ENCODE results near the gene MRPL20. TPM values are rescaled to one million over a fixed set of nuclear protein-coding genes. Genes with fewer than 3 reads are reported as not detected.
"Not testable (repeated sequence)": the region's sequence is repeated elsewhere in the genome, so short reads cannot be mapped to it uniquely, and the experiment has no call there.

MRPL20 gene
- total RNA-seq, 2 experiments from 2014 or later = 95.2 to 130 TPM

- Mint-ChIP-seq H3K4me1 (no peaks in the 10 kb centered on the region), H3K27ac (no peak overlapping the region), H3K9me3 (ENCODE audit: low read depth) (no peaks in the 10 kb centered on the region), H3K36me3 (peaks cover 60% of the 10 kb centered on the region), H3K27me3 (no peaks in the 10 kb centered on the region), H3K4me3 (no peak overlapping the region)
- ATAC-seq = no peak
- no peak for DNase-seq
- CTCF ChIA-PET = interaction anchor here (0.8 to 1.2 kb wide), 2 partner anchors 11 to 16 kb away, joined by 3 to 4 read pairs; no protein-coding TSS in a partner anchor
Observed at GRCh38 chr1:1388078-1388472, 19.0 kb downstream of the MRPL20 start.

- Mint-ChIP-seq H3K27me3 (no peaks in the 10 kb centered on the region), H3K4me3 (no peak overlapping the region), H3K9me3 (ENCODE audit: low read depth) (no peaks in the 10 kb centered on the region), H3K36me3 (peaks cover 54% of the 10 kb centered on the region), H3K27ac (no peak overlapping the region), H3K4me1 (no peaks in the 10 kb centered on the region)
- no peak for DNase-seq
- CTCF ChIA-PET = interaction anchor here (0.8 to 1.3 kb wide), 2 partner anchors 12 to 16 kb away, joined by 3 to 4 read pairs; partner anchors contain the start of gene AURKAIP1
- ATAC-seq = no peak
Observed at GRCh38 chr1:1387098-1388077, 19.7 kb downstream of the MRPL20 start.

DNA sequence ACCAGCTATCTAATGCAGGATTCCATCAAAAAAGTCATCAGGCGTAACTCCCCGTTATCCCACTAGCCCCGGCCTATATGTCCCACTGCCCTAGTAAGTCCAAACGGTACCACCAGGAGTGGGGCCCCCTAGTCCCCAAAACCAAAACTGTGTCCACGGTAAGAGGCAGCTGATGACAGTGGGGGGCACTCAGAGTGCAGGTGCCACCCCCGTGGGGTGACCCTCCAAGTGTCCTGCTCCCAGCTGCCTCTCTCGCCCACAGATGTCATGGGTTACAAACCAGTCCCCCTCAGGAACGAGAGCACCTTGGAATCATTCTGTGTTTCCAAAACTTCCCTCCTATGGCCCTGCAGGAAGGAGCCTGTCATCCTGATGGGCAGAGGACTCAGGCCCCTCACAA lies 21.2 kb downstream of the MRPL20 start:
- no peaks in the 10 kb centered on the region for H3K4me1 Mint-ChIP-seq
- peaks cover 42% of the 10 kb centered on the region for H3K36me3 Mint-ChIP-seq
- no peaks in the 10 kb centered on the region for H3K27me3 Mint-ChIP-seq
- CTCF ChIA-PET = interaction anchor here (1.3 kb wide), 1 partner anchor 11 kb away, joined by 4 read pairs; the partner anchor contains the start of gene AURKAIP1
- no peaks in the 10 kb centered on the region for H3K9me3 Mint-ChIP-seq (ENCODE audit: low read depth)
- ATAC-seq (no peak), DNase-seq (no peak)
- no peak overlapping the region for H3K4me3 Mint-ChIP-seq
- H3K27ac Mint-ChIP-seq = no peak overlapping the region

GRCh38 chr1:1385339-1385738 lies 21.8 kb downstream of the MRPL20 start:
- not testable (repeated sequence) for ATAC-seq; H3K9me3 Mint-ChIP-seq (ENCODE audit: low read depth); H3K27ac Mint-ChIP-seq; H3K27me3 Mint-ChIP-seq; H3K4me3 Mint-ChIP-seq; H3K4me1 Mint-ChIP-seq; DNase-seq
- H3K36me3 Mint-ChIP-seq = peaks cover 36% of the 10 kb centered on the region
- CTCF ChIA-PET = interaction anchor here (0.6 kb wide), 1 partner anchor 10 kb away, joined by 4 read pairs; the partner anchor contains the start of gene AURKAIP1

GRCh38 chr1:1381294-1381693 lies 25.8 kb downstream of the MRPL20 start:
- CTCF ChIA-PET = interaction anchor here (1.1 kb wide), 1 partner anchor 10 kb away, joined by 3 read pairs; no protein-coding TSS in a partner anchor
- Mint-ChIP-seq H3K36me3 (peaks cover 5% of the 10 kb centered on the region), H3K4me3 (no peak overlapping the region), H3K9me3 (ENCODE audit: low read depth) (no peaks in the 10 kb centered on the region), H3K4me1 (peaks cover 5% of the 10 kb centered on the region), H3K27me3 (no peaks in the 10 kb centered on the region), H3K27ac (no peak overlapping the region)
- DNase-seq = no peak
- ATAC-seq = no peak

- Mint-ChIP-seq H3K36me3 (peaks cover 1% of the 10 kb centered on the region), H3K27me3 (no peaks in the 10 kb centered on the region), H3K9me3 (ENCODE audit: low read depth) (no peaks in the 10 kb centered on the region), H3K27ac (no peak overlapping the region), H3K4me3 (no peak overlapping the region), H3K4me1 (peaks cover 8% of the 10 kb centered on the region)
- DNase-seq = no peak
- no peak for ATAC-seq
- CTCF ChIA-PET = no interaction called here
Observed at GRCh38 chr1:1380860-1381259, 26.2 kb downstream of the MRPL20 start.

- Mint-ChIP-seq H3K9me3 (ENCODE audit: low read depth) (no peaks in the 10 kb centered on the region), H3K4me3 (no peak overlapping the region), H3K27ac (no peak overlapping the region), H3K4me1 (peaks cover 25% of the 10 kb centered on the region), H3K27me3 (no peaks in the 10 kb centered on the region), H3K36me3 (peaks cover 7% of the 10 kb centered on the region)
- DNase-seq (no peak), ATAC-seq (no peak)
- CTCF ChIA-PET = interaction anchor here (0.7 to 2.3 kb wide), 3 partner anchors 11 to 714 kb away, joined by 3 to 7 read pairs (median 4); partner anchors contain the start of gene CCNL2
Observed at GRCh38 chr1:1377540-1378205, 29.4 kb downstream of the MRPL20 start.

- ATAC-seq (no peak), DNase-seq (no peak)
- CTCF ChIA-PET = interaction anchor here (1.6 to 2.3 kb wide), 2 partner anchors 12 to 23 kb away, joined by 4 to 7 read pairs; partner anchors contain the start of gene CCNL2
- H3K27me3 Mint-ChIP-seq = no peaks in the 10 kb centered on the region
- peaks cover 32% of the 10 kb centered on the region for H3K4me1 Mint-ChIP-seq
- H3K27ac Mint-ChIP-seq = peak overlapping the region; percentile 78
- H3K4me3 Mint-ChIP-seq = peak overlapping the region; percentile 84
- no peaks in the 10 kb centered on the region for H3K9me3 Mint-ChIP-seq (ENCODE audit: low read depth)
- H3K36me3 Mint-ChIP-seq = peaks cover 7% of the 10 kb centered on the region
Observed at GRCh38 chr1:1376551-1377226, 30.4 kb downstream of the MRPL20 start.

- Mint-ChIP-seq H3K4me1 (peaks cover 42% of the 10 kb centered on the region), H3K4me3 (peak within 1 kb of the TSS; percentile 84), H3K27me3 (no peaks in the 10 kb centered on the region), H3K27ac (peak within 1 kb of the TSS; percentile 96), H3K36me3 (peaks cover 7% of the 10 kb centered on the region), H3K9me3 (ENCODE audit: low read depth) (no peaks in the 10 kb centered on the region)
- DNase-seq (peak; percentile 99), ATAC-seq (peak; percentile 87)
- CTCF ChIA-PET = interaction anchor here (0.6 to 3.5 kb wide), 17 partner anchors 10 to 524 kb away, joined by 3 to 41 read pairs (median 4); partner anchors contain the start of genes CCNL2, DVL1, MRPL20 and MXRA8
Observed at GRCh38 chr1:1374929-1375662, 32.0 kb downstream of the MRPL20 start, which contains the start of gene AURKAIP1. Gene AURKAIP1 (minus strand): TSS chr1:1375207. CDS start chr1:1374756, 451 bp downstream.

DNA sequence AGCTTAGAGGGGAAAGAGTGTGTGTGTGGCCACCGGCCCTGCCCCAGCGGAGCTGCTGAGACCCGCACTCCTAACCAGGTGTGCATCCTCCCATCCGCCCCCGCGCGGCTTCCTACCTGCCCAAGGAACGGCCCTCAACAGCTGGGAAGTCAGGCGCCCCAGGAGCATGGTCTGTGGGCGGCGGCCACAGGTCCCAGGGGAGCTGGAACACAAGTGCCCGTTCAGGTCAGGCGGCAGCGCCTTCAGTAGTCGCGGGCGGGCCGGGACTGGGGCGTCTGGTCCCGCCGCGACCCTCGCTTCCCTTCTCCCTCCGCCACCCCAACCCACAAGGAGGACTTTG lies 32.5 kb downstream of the MRPL20 start:
- Mint-ChIP-seq H3K27ac (peak overlapping the region; percentile 96), H3K4me3 (peak overlapping the region; percentile 84), H3K36me3 (peaks cover 7% of the 10 kb centered on the region), H3K4me1 (peaks cover 42% of the 10 kb centered on the region), H3K27me3 (no peaks in the 10 kb centered on the region), H3K9me3 (ENCODE audit: low read depth) (no peaks in the 10 kb centered on the region)
- DNase-seq = no peak
- CTCF ChIA-PET = interaction anchor here (0.9 to 3.5 kb wide), 14 partner anchors 11 to 316 kb away, joined by 3 to 41 read pairs (median 4); partner anchors contain the start of genes CCNL2, DVL1 and MXRA8
- ATAC-seq = no peak

DNA sequence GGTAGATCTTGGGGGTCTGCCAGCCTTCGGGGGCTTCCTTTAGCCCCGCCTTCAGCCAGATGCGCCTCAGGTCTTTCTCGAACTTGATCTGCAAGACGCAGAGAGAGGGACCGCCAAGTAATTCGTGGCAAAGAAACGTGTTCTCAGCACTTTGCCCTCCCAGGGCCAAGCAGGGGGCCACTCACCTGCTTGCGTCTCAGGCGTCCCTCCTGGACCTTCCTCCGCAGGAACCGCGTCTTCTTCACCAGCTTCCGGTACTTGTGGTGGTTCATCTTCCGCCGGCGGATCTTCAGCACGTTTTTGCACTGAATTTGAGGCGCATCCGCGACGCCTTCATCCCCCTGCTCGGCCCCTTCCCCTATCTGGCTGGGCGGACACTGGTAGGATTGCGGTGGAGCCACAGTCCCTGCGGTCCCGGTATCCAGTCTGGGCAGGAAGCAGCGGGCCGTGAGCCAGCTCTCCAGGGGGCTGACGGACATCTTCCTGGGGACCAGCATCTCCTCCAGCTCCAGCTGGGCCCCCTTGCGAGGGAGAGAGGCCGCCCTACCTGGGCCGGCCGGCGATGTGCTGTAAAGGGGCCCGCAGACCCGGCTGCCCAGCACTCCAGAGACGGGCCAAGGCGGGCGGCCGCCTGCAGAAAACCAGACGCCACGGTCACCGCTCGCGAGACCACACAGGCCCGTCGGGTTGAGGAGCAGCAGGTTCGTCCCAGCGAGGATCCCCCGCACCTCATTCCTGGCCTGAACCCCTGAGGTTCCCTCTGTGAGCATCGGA lies 33.1 kb downstream of the MRPL20 start:
- H3K27me3 Mint-ChIP-seq = no peaks in the 10 kb centered on the region
- no peak for ATAC-seq
- H3K9me3 Mint-ChIP-seq (ENCODE audit: low read depth) = no peaks in the 10 kb centered on the region
- CTCF ChIA-PET = interaction anchor here (1.4 to 3.5 kb wide), 8 partner anchors 13 to 305 kb away, joined by 3 to 41 read pairs (median 5); partner anchors contain the start of genes CCNL2, DVL1 and MXRA8
- no peak for DNase-seq
- H3K4me3 Mint-ChIP-seq = peak overlapping the region; percentile 84
- peaks cover 7% of the 10 kb centered on the region for H3K36me3 Mint-ChIP-seq
- H3K4me1 Mint-ChIP-seq = peaks cover 42% of the 10 kb centered on the region
- H3K27ac Mint-ChIP-seq = peak overlapping the region; percentile 96

Measured in activated CD8-positive, alpha-beta memory T cell treated with anti-CD3 and anti-CD28 coated beads, Interleukin-2, amount 10 ng/mL, durations not matched to agents 7 days and 5 days (primary cell).